ENCODE data around the gene SPRR3. TPM values are rescaled to one million over a fixed set of nuclear protein-coding genes. Genes with fewer than 3 reads are reported as not detected.

The SPRR3 gene
- total and polyA plus RNA-seq, 7 donors = 2.1 to 13.2 TPM; not detected in 5

DNA sequence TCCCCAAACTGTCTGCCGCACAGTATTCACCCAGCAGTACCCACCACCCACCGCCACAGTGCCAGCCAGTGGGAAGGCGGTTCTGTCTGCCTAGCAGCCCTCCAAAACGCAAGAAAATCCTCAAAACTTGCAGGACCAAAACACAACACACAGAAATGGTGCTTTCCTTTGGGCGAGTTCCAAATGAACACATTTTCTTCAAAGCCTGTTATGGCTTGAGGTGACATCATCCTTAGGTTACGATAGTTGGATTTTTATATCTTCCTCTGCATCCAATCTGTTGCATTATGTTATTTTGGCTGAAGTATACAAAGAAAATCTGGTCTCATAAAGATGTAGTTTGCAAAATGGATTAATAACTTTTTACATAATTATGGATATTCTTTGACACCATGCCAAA lies 8.4 kb upstream of the SPRR3 start:
- intact Hi-C loops (cut with DNase I) = no loop called here
- Histone ChIP-seq H3K27me3 (no peaks in the 10 kb centered on the region), H3K27ac (no peak overlapping the region), H3K4me1 (no peaks in the 10 kb centered on the region), H3K4me3 (no peak overlapping the region), H3K36me3 (no peaks in the 10 kb centered on the region), H3K9me3 (no peaks in the 10 kb centered on the region)
- no peak for TF ChIP-seq POLR2AphosphoS5 (IDR thresholded peaks at IDR 0.05)
- no peak for TF ChIP-seq POLR2A (IDR thresholded peaks at IDR 0.05)
- no peak for TF ChIP-seq EP300 (IDR thresholded peaks at IDR 0.05)
- TF ChIP-seq, protein P1, sequence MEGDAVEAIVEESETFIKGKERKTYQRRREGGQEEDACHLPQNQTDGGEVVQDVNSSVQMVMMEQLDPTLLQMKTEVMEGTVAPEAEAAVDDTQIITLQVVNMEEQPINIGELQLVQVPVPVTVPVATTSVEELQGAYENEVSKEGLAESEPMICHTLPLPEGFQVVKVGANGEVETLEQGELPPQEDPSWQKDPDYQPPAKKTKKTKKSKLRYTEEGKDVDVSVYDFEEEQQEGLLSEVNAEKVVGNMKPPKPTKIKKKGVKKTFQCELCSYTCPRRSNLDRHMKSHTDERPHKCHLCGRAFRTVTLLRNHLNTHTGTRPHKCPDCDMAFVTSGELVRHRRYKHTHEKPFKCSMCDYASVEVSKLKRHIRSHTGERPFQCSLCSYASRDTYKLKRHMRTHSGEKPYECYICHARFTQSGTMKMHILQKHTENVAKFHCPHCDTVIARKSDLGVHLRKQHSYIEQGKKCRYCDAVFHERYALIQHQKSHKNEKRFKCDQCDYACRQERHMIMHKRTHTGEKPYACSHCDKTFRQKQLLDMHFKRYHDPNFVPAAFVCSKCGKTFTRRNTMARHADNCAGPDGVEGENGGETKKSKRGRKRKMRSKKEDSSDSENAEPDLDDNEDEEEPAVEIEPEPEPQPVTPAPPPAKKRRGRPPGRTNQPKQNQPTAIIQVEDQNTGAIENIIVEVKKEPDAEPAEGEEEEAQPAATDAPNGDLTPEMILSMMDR (IDR thresholded peaks at IDR 0.05) = no peak
- DNase-seq = no peak
- 72 to 81% methylated on average over 6 of the region's 6 CpGs for WGBS, 2 donors

DNA sequence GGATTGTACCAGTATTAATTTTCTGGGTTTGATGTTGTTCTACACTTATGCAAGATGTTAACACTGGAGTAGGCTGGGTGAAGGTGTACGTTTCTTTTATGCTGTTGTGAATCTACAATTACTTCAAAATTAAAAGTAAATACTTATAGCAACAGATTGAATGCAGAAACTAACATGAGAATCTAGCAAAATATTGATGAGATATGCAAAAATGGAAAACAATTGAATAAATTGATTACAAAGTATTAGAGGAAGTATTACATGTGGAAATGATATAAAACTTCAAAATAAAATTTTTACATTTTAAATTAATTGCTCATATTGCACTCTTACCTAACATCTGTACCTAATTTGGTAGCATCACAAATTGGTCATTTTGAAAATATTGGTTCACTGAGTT lies 5.7 kb upstream of the SPRR3 start:
- Histone ChIP-seq H3K27me3 (no peaks in the 10 kb centered on the region), H3K27ac (no peak overlapping the region), H3K36me3 (no peaks in the 10 kb centered on the region), H3K9me3 (no peaks in the 10 kb centered on the region), H3K4me3 (no peak overlapping the region), H3K4me1 (no peaks in the 10 kb centered on the region)
- 41 to 48% methylated on average over 1 of the region's 1 CpG for WGBS, 2 donors
- no peak for DNase-seq
- TF ChIP-seq, protein P1 (IDR thresholded peaks at IDR 0.05) = no peak
- TF ChIP-seq POLR2AphosphoS5 (IDR thresholded peaks at IDR 0.05) (no peak), POLR2A (IDR thresholded peaks at IDR 0.05) (no peak), EP300 (IDR thresholded peaks at IDR 0.05) (no peak)
- intact Hi-C loops (cut with DNase I) = no loop called here

DNA sequence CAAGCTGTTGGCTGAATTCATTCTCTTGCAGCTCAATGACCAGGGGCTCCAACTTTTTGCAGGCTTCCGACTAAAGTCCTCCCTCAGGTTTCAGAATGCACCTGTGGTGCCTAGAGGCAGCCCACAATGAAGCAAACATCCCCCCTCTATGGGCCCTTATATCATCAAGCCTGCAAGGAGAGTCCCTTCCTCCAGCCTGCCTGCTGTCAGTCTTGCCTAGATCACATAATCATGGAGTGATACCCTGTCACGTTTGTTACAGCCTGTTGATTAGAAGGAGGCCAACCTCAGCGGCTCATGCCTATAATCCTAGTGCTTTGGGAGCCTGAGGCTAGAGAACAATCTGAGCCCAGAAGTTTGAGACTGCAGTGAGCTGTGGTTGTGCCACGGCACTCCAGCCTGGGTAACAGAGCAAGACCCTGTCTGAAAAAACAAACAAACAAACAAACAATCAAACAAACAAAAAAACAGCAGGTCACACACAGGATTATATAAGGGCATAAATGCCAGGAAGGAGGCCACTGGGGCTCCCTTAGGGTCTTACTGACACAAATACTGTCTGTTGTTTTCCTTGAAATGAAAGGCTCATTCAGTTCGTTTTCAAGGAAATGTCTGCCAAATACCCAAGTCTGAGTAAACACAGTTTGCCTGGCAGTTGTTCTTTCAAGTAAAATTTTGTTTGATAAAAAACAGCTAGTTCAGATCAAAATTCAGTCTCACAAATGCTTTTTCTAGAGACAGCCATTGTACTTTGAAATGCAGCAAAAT lies 4.7 kb upstream of the SPRR3 start:
- intact Hi-C loops (cut with DNase I) = no loop called here
- H3K27me3 ChIP-seq = no peaks in the 10 kb centered on the region
- no peaks in the 10 kb centered on the region for H3K4me1 ChIP-seq
- H3K4me3 ChIP-seq = no peak overlapping the region
- no peaks in the 10 kb centered on the region for H3K36me3 ChIP-seq
- TF ChIP-seq POLR2A (IDR thresholded peaks at IDR 0.05) = no peak
- no peak for TF ChIP-seq EP300 (IDR thresholded peaks at IDR 0.05)
- no peak for TF ChIP-seq POLR2AphosphoS5 (IDR thresholded peaks at IDR 0.05)
- TF ChIP-seq, protein P1 (IDR thresholded peaks at IDR 0.05) = no peak
- DNase-seq = no peak
- no peaks in the 10 kb centered on the region for H3K9me3 ChIP-seq
- WGBS, 2 donors = 18 to 24% methylated on average over 5 of the region's 5 CpGs
- H3K27ac ChIP-seq = no peak overlapping the region

DNA sequence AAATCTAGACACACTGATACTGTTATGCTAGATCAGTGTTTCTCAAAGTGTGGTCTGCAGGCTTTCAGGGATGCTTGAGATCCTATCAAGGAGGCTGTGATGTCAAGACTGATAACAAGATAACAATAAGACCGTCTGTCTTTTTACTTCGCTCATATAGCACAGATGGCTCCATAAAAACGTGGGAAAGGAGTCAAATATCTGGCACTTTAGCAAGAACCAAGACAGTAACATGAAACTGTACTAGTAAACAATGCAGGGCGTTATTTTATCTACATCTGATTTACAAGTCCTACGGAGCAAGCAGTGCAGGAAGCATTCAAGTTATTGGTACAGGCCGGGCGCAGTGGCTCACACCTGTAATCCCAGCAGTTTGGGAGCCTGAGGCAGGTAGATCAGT lies 3.6 kb upstream of the SPRR3 start:
- 21 to 35% methylated on average over 7 of the region's 7 CpGs for WGBS, 2 donors
- no peaks in the 10 kb centered on the region for H3K27me3 ChIP-seq
- DNase-seq = no peak
- no peaks in the 10 kb centered on the region for H3K4me1 ChIP-seq
- H3K4me3 ChIP-seq = no peak overlapping the region
- intact Hi-C loops (cut with DNase I) = no loop called here
- H3K36me3 ChIP-seq = no peaks in the 10 kb centered on the region
- TF ChIP-seq EP300 (IDR thresholded peaks at IDR 0.05) (no peak), POLR2A (IDR thresholded peaks at IDR 0.05) (no peak), POLR2AphosphoS5 (IDR thresholded peaks at IDR 0.05) (no peak)
- TF ChIP-seq, protein P1 (IDR thresholded peaks at IDR 0.05) = no peak
- no peaks in the 10 kb centered on the region for H3K9me3 ChIP-seq
- H3K27ac ChIP-seq = no peak overlapping the region

DNA sequence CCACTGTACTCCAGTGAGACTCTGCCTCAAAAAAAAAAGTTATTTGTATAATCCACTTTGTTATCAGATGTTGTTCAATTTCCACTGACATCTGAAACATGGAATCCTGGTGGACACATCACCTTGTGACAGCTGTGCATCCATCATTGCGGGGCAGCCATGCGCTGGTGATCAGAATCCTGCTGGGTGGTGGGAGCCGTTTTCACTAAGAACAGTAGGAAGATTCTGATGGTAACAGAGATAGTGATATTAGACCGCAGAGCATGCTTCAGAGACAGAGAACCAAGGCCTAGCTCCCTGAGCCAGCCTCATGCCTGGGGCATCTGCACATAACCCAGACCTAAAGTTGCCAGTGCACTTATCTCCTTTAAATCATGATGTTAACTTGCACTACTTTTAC lies 3.1 kb upstream of the SPRR3 start:
- Histone ChIP-seq H3K4me1 (no peaks in the 10 kb centered on the region), H3K9me3 (no peaks in the 10 kb centered on the region), H3K27me3 (no peaks in the 10 kb centered on the region), H3K4me3 (no peak overlapping the region), H3K36me3 (no peaks in the 10 kb centered on the region), H3K27ac (no peak overlapping the region)
- intact Hi-C loops (cut with DNase I) = no loop called here
- no peak for DNase-seq
- WGBS, 2 donors = 86 to 88% methylated on average over 4 of the region's 4 CpGs
- TF ChIP-seq EP300 (IDR thresholded peaks at IDR 0.05) (no peak), POLR2A (IDR thresholded peaks at IDR 0.05) (no peak), POLR2AphosphoS5 (IDR thresholded peaks at IDR 0.05) (no peak)
- TF ChIP-seq, protein P1 (IDR thresholded peaks at IDR 0.05) = no peak

Measured in sigmoid colon (tissue), 7 donors.